Neural cell (in vitro differentiated cells): ENCODE data around the gene PLEKHA4. TPM values are rescaled to one million over a fixed set of nuclear protein-coding genes. Genes with fewer than 3 reads are reported as not detected.

Source experiments
- H2AFZ ChIP-seq: fragments of 200-600, 300-800 bp; sonication (generic), shearing (Covaris generic); 2 replicates; pipeline ENCODE4 v1.6.0; 2014; ENCODE audit warnings: low read depth, mild to moderate bottlenecking, antibody characterized with exemption, low read length, moderate library complexity
- H3F3A ChIP-seq: fragments of 200-600 bp; shearing (Covaris generic); 2 replicates; pipeline ENCODE4 v1.6.1; 2016; ENCODE audit warnings: mild to moderate bottlenecking, moderate library complexity, mixed read lengths, antibody characterized with exemption, low read length; ENCODE audit not compliant: insufficient read depth, poor library complexity, severe bottlenecking
- H3K27ac ChIP-seq: fragments of 200-600, 300-800 bp; sonication (generic), shearing (Covaris generic); 2 replicates; pipeline ENCODE4 v1.5.1; 2014; ENCODE audit warnings: mild to moderate bottlenecking, low read length, moderate library complexity
- H3K27me3 ChIP-seq: fragments of 300-800, 200-600 bp; sonication (generic), shearing (Covaris generic); 2 replicates; pipeline ENCODE4 v1.6.0; 2014; ENCODE audit warnings: mild to moderate bottlenecking, low read depth, low read length, moderate library complexity; ENCODE audit not compliant: insufficient read depth
- H3K36me3 ChIP-seq: fragments of 300-800, 200-600 bp; sonication (generic), shearing (Covaris generic); 2 replicates; pipeline ENCODE4 v1.5.1; 2014; ENCODE audit warnings: mild to moderate bottlenecking, antibody characterized with exemption, low read length, moderate library complexity; ENCODE audit not compliant: insufficient read depth
- H3K4me2 ChIP-seq: fragments of 300-800, 200-600 bp; sonication (generic), shearing (Covaris generic); 2 replicates; pipeline ENCODE4 v1.6.0; 2014; ENCODE audit warnings: mild to moderate bottlenecking, low read length
- H3K4me3 ChIP-seq: fragments of 300-800, 200-600 bp; sonication (generic), shearing (Covaris generic); 2 replicates; pipeline ENCODE4 v1.5.1; 2014; ENCODE audit warnings: mild to moderate bottlenecking, low read length, moderate library complexity
- H3K79me2 ChIP-seq: fragments of 200-600 bp; shearing (Covaris generic); replicated peaks from 2 replicates; pipeline ENCODE4 v1.6.0; 2014; ENCODE audit warnings: mild to moderate bottlenecking, low read length, moderate library complexity; ENCODE audit not compliant: insufficient read depth
- H3K9ac ChIP-seq: fragments of 300-800, 200-600 bp; sonication (generic), shearing (Covaris generic); 2 replicates; pipeline ENCODE4 v1.6.1; 2016; ENCODE audit warnings: mild to moderate bottlenecking, low read length, mixed read lengths
- H3K9me2 ChIP-seq: fragments of 200-600 bp; shearing (Covaris generic); 2 replicates; pipeline ENCODE4 v1.6.1; 2016; ENCODE audit warnings: mild to moderate bottlenecking, low read length, mixed read lengths; ENCODE audit not compliant: insufficient read depth
- H3K9me3 ChIP-seq: fragments of 200-600, 300-800 bp; sonication (generic), shearing (Covaris generic); 2 replicates; pipeline ENCODE4 v1.6.1; 2016; ENCODE audit warnings: mild to moderate bottlenecking, mixed run types, low read length, moderate library complexity, mixed read lengths
- H4K20me1 ChIP-seq: fragments of 200-600 bp; shearing (Covaris generic); 2 replicates; pipeline ENCODE4 v1.6.1; 2016; ENCODE audit warnings: mild to moderate bottlenecking, mixed run types; ENCODE audit not compliant: insufficient read depth
- EP300 ChIP-seq: fragments of 450-650 bp; conservative IDR thresholded peaks from 2 replicates; pipeline ENCODE4 v1.6.1; 2014; ENCODE audit warnings: antibody characterized with exemption, mild to moderate bottlenecking, moderate library complexity; ENCODE audit not compliant: poor library complexity, severe bottlenecking
- EZH2 ChIP-seq: fragments of 200-600, 300-800 bp; shearing (Covaris generic), sonication (generic); IDR thresholded peaks from 2 replicates; pipeline ENCODE4 v1.6.1; 2014; ENCODE audit warnings: antibody characterized with exemption, low read length, borderline replicate concordance, mild to moderate bottlenecking; ENCODE audit not compliant: insufficient read depth, poor library complexity, severe bottlenecking
- MXI1 ChIP-seq: fragments of 450-650 bp; conservative IDR thresholded peaks from 2 replicates; pipeline ENCODE4 v1.6.1; 2014; ENCODE audit warnings: antibody characterized with exemption, mild to moderate bottlenecking; ENCODE audit not compliant: poor library complexity, severe bottlenecking
- POLR2AphosphoS5 ChIP-seq: IDR thresholded peaks from 2 replicates; pipeline ENCODE4 v1.6.1; 2012
- RAD21 ChIP-seq: fragments of 450-650 bp; conservative IDR thresholded peaks from 2 replicates; pipeline ENCODE4 v1.6.1; 2014; ENCODE audit warnings: antibody characterized with exemption, mild to moderate bottlenecking, moderate library complexity
- SMC3 ChIP-seq: fragments of 450-650 bp; conservative IDR thresholded peaks from 2 replicates; pipeline ENCODE4 v1.6.1; 2014; ENCODE audit warnings: antibody characterized with exemption, mild to moderate bottlenecking, moderate library complexity; ENCODE audit not compliant: poor library complexity
- TAF1 ChIP-seq: IDR thresholded peaks from 2 replicates; pipeline ENCODE4 v1.6.1; 2012; ENCODE audit warnings: low read depth
- polyA plus RNA-seq: library from polyadenylated mRNA; depleted of rRNA; stranded (reverse); fragments of >200 nt; gene quantifications from 2 replicates; pipeline ENCODE4 v1.2.3, GENCODE V29; 2014
- TF ChIP-seq, protein P1 (sequence below): IDR thresholded peaks from 2 replicates; pipeline ENCODE4 v1.6.1; 2012; ENCODE audit warnings: borderline replicate concordance
- TF ChIP-seq, protein P2 (sequence below): fragments of 450-650 bp; IDR thresholded peaks from 2 replicates; pipeline ENCODE4 v1.5.1; 2014; ENCODE audit warnings: antibody characterized with exemption, mild to moderate bottlenecking, moderate library complexity; ENCODE audit not compliant: poor library complexity, severe bottlenecking

PLEKHA4 gene
- polyA plus RNA-seq, 1 donor from 2014 or later, result not detected

- H3K36me3 ChIP-seq, result no peaks in the 10 kb centered on the region
- TF ChIP-seq SMC3, result no peak
- no peak for TF ChIP-seq RAD21
- TF ChIP-seq, protein P1, sequence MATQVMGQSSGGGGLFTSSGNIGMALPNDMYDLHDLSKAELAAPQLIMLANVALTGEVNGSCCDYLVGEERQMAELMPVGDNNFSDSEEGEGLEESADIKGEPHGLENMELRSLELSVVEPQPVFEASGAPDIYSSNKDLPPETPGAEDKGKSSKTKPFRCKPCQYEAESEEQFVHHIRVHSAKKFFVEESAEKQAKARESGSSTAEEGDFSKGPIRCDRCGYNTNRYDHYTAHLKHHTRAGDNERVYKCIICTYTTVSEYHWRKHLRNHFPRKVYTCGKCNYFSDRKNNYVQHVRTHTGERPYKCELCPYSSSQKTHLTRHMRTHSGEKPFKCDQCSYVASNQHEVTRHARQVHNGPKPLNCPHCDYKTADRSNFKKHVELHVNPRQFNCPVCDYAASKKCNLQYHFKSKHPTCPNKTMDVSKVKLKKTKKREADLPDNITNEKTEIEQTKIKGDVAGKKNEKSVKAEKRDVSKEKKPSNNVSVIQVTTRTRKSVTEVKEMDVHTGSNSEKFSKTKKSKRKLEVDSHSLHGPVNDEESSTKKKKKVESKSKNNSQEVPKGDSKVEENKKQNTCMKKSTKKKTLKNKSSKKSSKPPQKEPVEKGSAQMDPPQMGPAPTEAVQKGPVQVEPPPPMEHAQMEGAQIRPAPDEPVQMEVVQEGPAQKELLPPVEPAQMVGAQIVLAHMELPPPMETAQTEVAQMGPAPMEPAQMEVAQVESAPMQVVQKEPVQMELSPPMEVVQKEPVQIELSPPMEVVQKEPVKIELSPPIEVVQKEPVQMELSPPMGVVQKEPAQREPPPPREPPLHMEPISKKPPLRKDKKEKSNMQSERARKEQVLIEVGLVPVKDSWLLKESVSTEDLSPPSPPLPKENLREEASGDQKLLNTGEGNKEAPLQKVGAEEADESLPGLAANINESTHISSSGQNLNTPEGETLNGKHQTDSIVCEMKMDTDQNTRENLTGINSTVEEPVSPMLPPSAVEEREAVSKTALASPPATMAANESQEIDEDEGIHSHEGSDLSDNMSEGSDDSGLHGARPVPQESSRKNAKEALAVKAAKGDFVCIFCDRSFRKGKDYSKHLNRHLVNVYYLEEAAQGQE, result no peak
- no peak for TF ChIP-seq MXI1
- no peak for TF ChIP-seq EZH2
- TF ChIP-seq, protein P2, sequence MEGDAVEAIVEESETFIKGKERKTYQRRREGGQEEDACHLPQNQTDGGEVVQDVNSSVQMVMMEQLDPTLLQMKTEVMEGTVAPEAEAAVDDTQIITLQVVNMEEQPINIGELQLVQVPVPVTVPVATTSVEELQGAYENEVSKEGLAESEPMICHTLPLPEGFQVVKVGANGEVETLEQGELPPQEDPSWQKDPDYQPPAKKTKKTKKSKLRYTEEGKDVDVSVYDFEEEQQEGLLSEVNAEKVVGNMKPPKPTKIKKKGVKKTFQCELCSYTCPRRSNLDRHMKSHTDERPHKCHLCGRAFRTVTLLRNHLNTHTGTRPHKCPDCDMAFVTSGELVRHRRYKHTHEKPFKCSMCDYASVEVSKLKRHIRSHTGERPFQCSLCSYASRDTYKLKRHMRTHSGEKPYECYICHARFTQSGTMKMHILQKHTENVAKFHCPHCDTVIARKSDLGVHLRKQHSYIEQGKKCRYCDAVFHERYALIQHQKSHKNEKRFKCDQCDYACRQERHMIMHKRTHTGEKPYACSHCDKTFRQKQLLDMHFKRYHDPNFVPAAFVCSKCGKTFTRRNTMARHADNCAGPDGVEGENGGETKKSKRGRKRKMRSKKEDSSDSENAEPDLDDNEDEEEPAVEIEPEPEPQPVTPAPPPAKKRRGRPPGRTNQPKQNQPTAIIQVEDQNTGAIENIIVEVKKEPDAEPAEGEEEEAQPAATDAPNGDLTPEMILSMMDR, result no peak
- TF ChIP-seq EP300, result no peak
- no peak for TF ChIP-seq POLR2AphosphoS5
- no peak for TF ChIP-seq TAF1
- no peak overlapping the region for H3K27ac ChIP-seq
- no peaks in the 10 kb centered on the region for H3F3A ChIP-seq
- H3K27me3 ChIP-seq, result no peaks in the 10 kb centered on the region
- no peak overlapping the region for H3K9ac ChIP-seq
- H3K4me2 ChIP-seq, result no peak overlapping the region
- no peaks in the 10 kb centered on the region for H4K20me1 ChIP-seq
- no peaks in the 10 kb centered on the region for H3K9me2 ChIP-seq
- H3K9me3 ChIP-seq, result no peaks in the 10 kb centered on the region
- peak overlapping the region; percentile 49 for H3K4me3 ChIP-seq
- no peak overlapping the region for H2AFZ ChIP-seq
- no peaks in the 10 kb centered on the region for H3K79me2 ChIP-seq
Measured at GRCh38 chr19:48812094-48812929, 56.1 kb downstream of the PLEKHA4 start.

GRCh38 chr19:48810151-48810550 lies 58.3 kb downstream of the PLEKHA4 start:
- Histone ChIP-seq H3K4me3 (peak overlapping the region; percentile 87), H3K27me3 (no peaks in the 10 kb centered on the region), H3K9me3 (no peaks in the 10 kb centered on the region), H3F3A (no peaks in the 10 kb centered on the region), H2AFZ (peak overlapping the region; percentile 74), H3K36me3 (no peaks in the 10 kb centered on the region), H3K27ac (peak overlapping the region; percentile 35), H3K79me2 (no peaks in the 10 kb centered on the region), H3K9ac (peak overlapping the region; percentile 70), H4K20me1 (no peaks in the 10 kb centered on the region), H3K9me2 (no peaks in the 10 kb centered on the region), H3K4me2 (peak overlapping the region; percentile 63)
- TF ChIP-seq EZH2 (no peak), MXI1 (no peak), TAF1 (no peak), RAD21 (no peak), POLR2AphosphoS5 (no peak), SMC3 (no peak), EP300 (no peak)
- TF ChIP-seq, protein P1, result no peak
- TF ChIP-seq, protein P2, result no peak
